ENCODE results near the gene CYP26A1. TPM values are rescaled to one million over a fixed set of nuclear protein-coding genes. Genes with fewer than 3 reads are reported as not detected.

CYP26A1 gene
- total RNA-seq, 1 donor from 2014 or later, result 0.18 TPM

GRCh38 chr10:93074597-93075368 is 1.1 kb downstream of the CYP26A1 start:
- no peak overlapping the region for H3K27ac ChIP-seq (ENCODE audit: low read depth, low read length)
- no peak overlapping the region for H3K4me3 ChIP-seq (ENCODE audit: insufficient read depth, low read depth, low read length)
- DNase-seq (ENCODE audit: low read depth) (no peak), FAIRE-seq (no peak)
- peaks cover 81% of the 10 kb centered on the region for H3K27me3 ChIP-seq (ENCODE audit: insufficient read depth, low read length)
- H3K27ac Mint-ChIP-seq (ENCODE audit: unreplicated experiment), result peak overlapping the region; percentile 47
- peaks cover 12% of the 10 kb centered on the region for H3K4me1 Mint-ChIP-seq (ENCODE audit: low read depth, unreplicated experiment)
- peaks cover 20% of the 10 kb centered on the region for H3K4me1 ChIP-seq (ENCODE audit: insufficient read depth, low read length)
- H3K9ac ChIP-seq (ENCODE audit: low read length), result no peak overlapping the region
- H2AFZ ChIP-seq (ENCODE audit: low read depth, low read length), result peak overlapping the region; percentile 26
- H3K4me2 ChIP-seq (ENCODE audit: low read length), result peak overlapping the region; percentile 60
- no peaks in the 10 kb centered on the region for H3K36me3 ChIP-seq (ENCODE audit: insufficient read depth, low read length)
- no peaks in the 10 kb centered on the region for H4K20me1 ChIP-seq (ENCODE audit: insufficient read depth, low read length)
- H3K4me3 Mint-ChIP-seq (ENCODE audit: unreplicated experiment), result no peak overlapping the region
- H3K79me2 ChIP-seq (ENCODE audit: insufficient read depth, low read length), result no peaks in the 10 kb centered on the region
- H3K9me3 ChIP-seq (ENCODE audit: insufficient read depth, low read depth, low read length), result no peaks in the 10 kb centered on the region
- H3K27me3 Mint-ChIP-seq (ENCODE audit: low read depth, unreplicated experiment), result peaks cover 79% of the 10 kb centered on the region
- peaks cover 5% of the 10 kb centered on the region for H3K9me3 Mint-ChIP-seq (ENCODE audit: unreplicated experiment)
- H3K36me3 Mint-ChIP-seq (ENCODE audit: low read depth, unreplicated experiment), result peaks cover 3% of the 10 kb centered on the region
- TF ChIP-seq CTCF (IDR thresholded peaks at IDR 0.05; ENCODE audit: insufficient read depth, low read depth, low read length) (no peak), EZH2 (IDR thresholded peaks at IDR 0.05; ENCODE audit: insufficient read depth, low read length) (peak; percentile 97)

GRCh38 chr10:93075369-93076221 is 1.9 kb downstream of the CYP26A1 start:
- H3K4me3 ChIP-seq (ENCODE audit: insufficient read depth, low read depth, low read length), result no peak overlapping the region
- H3K4me2 ChIP-seq (ENCODE audit: low read length), result peak overlapping the region; percentile 60
- H3K27ac Mint-ChIP-seq (ENCODE audit: unreplicated experiment), result no peak overlapping the region
- H3K9me3 Mint-ChIP-seq (ENCODE audit: unreplicated experiment), result peaks cover 5% of the 10 kb centered on the region
- TF ChIP-seq EZH2 (IDR thresholded peaks at IDR 0.05; ENCODE audit: insufficient read depth, low read length), result no peak
- no peak for TF ChIP-seq CTCF (IDR thresholded peaks at IDR 0.05; ENCODE audit: insufficient read depth, low read depth, low read length)
- H3K4me1 Mint-ChIP-seq (ENCODE audit: low read depth, unreplicated experiment), result peaks cover 15% of the 10 kb centered on the region
- H3K79me2 ChIP-seq (ENCODE audit: insufficient read depth, low read length), result no peaks in the 10 kb centered on the region
- H3K27me3 ChIP-seq (ENCODE audit: insufficient read depth, low read length), result peaks cover 75% of the 10 kb centered on the region
- peaks cover 26% of the 10 kb centered on the region for H3K4me1 ChIP-seq (ENCODE audit: insufficient read depth, low read length)
- H3K9ac ChIP-seq (ENCODE audit: low read length), result no peak overlapping the region
- no peak overlapping the region for H3K27ac ChIP-seq (ENCODE audit: low read depth, low read length)
- H3K4me3 Mint-ChIP-seq (ENCODE audit: unreplicated experiment), result peak overlapping the region; percentile 5
- H3K36me3 Mint-ChIP-seq (ENCODE audit: low read depth, unreplicated experiment), result peaks cover 3% of the 10 kb centered on the region
- no peaks in the 10 kb centered on the region for H4K20me1 ChIP-seq (ENCODE audit: insufficient read depth, low read length)
- H2AFZ ChIP-seq (ENCODE audit: low read depth, low read length), result no peak overlapping the region
- H3K27me3 Mint-ChIP-seq (ENCODE audit: low read depth, unreplicated experiment), result peaks cover 73% of the 10 kb centered on the region
- no peak for DNase-seq (ENCODE audit: low read depth)
- no peak for FAIRE-seq
- H3K9me3 ChIP-seq (ENCODE audit: insufficient read depth, low read depth, low read length), result no peaks in the 10 kb centered on the region
- H3K36me3 ChIP-seq (ENCODE audit: insufficient read depth, low read length), result no peaks in the 10 kb centered on the region

All from astrocyte (in vitro differentiated cells and primary cell).